HepG2 (cell line): ENCODE results near the gene DUSP8. TPM values are rescaled to one million over a fixed set of nuclear protein-coding genes. Genes with fewer than 3 reads are reported as not detected.

Experiments
- AGO2 ChIP-seq: fragments of 200-400 bp; formaldehyde crosslinking; optimal IDR thresholded peaks from 2 replicates; pipeline ENCODE3; 2017; ENCODE audit warnings: mild to moderate bottlenecking, low read depth, low read length, moderate library complexity
- ETV5 ChIP-seq: IDR thresholded peaks from 2 replicates; pipeline ENCODE4 v1.6.1; 2018; ENCODE audit warnings: missing biosample characterization, missing genetic modification reagents, inconsistent platforms, borderline replicate concordance
- MAX ChIP-seq: IDR thresholded peaks from 2 replicates; pipeline ENCODE4 v1.6.1; 2012; ENCODE audit warnings: inconsistent platforms
- MIER2 ChIP-seq: IDR thresholded peaks from 2 replicates; pipeline ENCODE4 v1.6.1; 2016; ENCODE audit warnings: missing biosample characterization, missing genetic modification reagents
- NPAS2 ChIP-seq: sonication (generic); formaldehyde crosslinking; IDR thresholded peaks from 2 replicates; pipeline ENCODE4 v1.8.0; 2022; ENCODE audit warnings: mild to moderate bottlenecking, missing genetic modification reagents, borderline replicate concordance
- POLR2A ChIP-seq, 2 experiments: IDR thresholded peaks; 2 replicates each; pipeline ENCODE4 v1.6.1; 2011; ENCODE audit warnings: low read depth in 2 of 2, low read length in 2 of 2, mild to moderate bottlenecking in 1 of 2, moderate library complexity in 1 of 2; ENCODE audit not compliant: insufficient read depth in 1 of 2
- TBX3 ChIP-seq: fragments of 450-650 bp; IDR thresholded peaks from 2 replicates; pipeline ENCODE4 v1.6.1; 2017; ENCODE audit warnings: antibody characterized with exemption, mild to moderate bottlenecking, inconsistent platforms, borderline replicate concordance
- ZBTB33 ChIP-seq: sonication (generic); formaldehyde crosslinking; IDR thresholded peaks from 2 replicates; pipeline ENCODE4 v1.4.0; 2020; ENCODE audit warnings: missing genetic modification reagents
- ZBTB42 ChIP-seq: sonication (generic); formaldehyde crosslinking; IDR thresholded peaks from 2 replicates; pipeline ENCODE4 v1.5.0; 2020; ENCODE audit warnings: mild to moderate bottlenecking, missing genetic modification reagents
- ZNF317 ChIP-seq: sonication (generic); formaldehyde crosslinking; IDR thresholded peaks from 2 replicates; pipeline ENCODE4 v1.5.0; 2020; ENCODE audit warnings: mild to moderate bottlenecking, missing genetic modification reagents
- ZNF337 ChIP-seq: sonication (generic); formaldehyde crosslinking; IDR thresholded peaks from 2 replicates; pipeline ENCODE4 v1.5.1; 2020; ENCODE audit warnings: missing genetic modification reagents, low read depth, mild to moderate bottlenecking, borderline replicate concordance
- ZNF609 ChIP-seq: sonication (generic); formaldehyde crosslinking; IDR thresholded peaks from 2 replicates; pipeline ENCODE4 v1.4.0; 2020; ENCODE audit warnings: mild to moderate bottlenecking, missing genetic modification reagents, borderline replicate concordance
- ZNF614 ChIP-seq: IDR thresholded peaks from 2 replicates; pipeline ENCODE4 v1.6.1; 2018; ENCODE audit warnings: missing biosample characterization, missing genetic modification reagents, inconsistent platforms, borderline replicate concordance
- ZNF816 ChIP-seq: sonication (generic); formaldehyde crosslinking; IDR thresholded peaks from 2 replicates; pipeline ENCODE4 v1.8.0; 2022; ENCODE audit warnings: missing genetic modification reagents, mild to moderate bottlenecking, borderline replicate concordance
- polyA plus RNA-seq, 8 experiments: library from polyadenylated mRNA; depleted of rRNA in 3 of 8; stranded (reverse) in 7 of 8; unstranded in 1 of 8; fragments of >200 nt; fragmentation: Illumina TruSeq in 4 of 8; extraction: Trizol in 4 of 8; gene quantifications; 2 replicates each; pipeline versions ENCODE4 v1.2.1 to v1.2.3, GENCODE V29; 2011 to 2016; ENCODE audit warnings: low read depth in 4 of 8, missing spikeins in 1 of 8, mixed read lengths in 1 of 8; ENCODE audit not compliant: insufficient read depth in 1 of 8
- total RNA-seq, 5 experiments: library from RNA; depleted of rRNA; stranded (reverse); fragments of >200 nt; fragmentation: Illumina TruSeq; extraction: Trizol; gene quantifications; 2 replicates each; pipeline ENCODE4 v1.2.3, GENCODE V29; 2016; ENCODE audit warnings: low read depth in 1 of 5
- TF ChIP-seq, protein P1 (sequence below): sonication (generic); formaldehyde crosslinking; IDR thresholded peaks from 2 replicates; pipeline ENCODE4 v1.4.0; 2020; ENCODE audit warnings: missing genetic modification reagents, borderline replicate concordance
- TF ChIP-seq, protein P2 (sequence below): sonication (generic); formaldehyde crosslinking; IDR thresholded peaks from 2 replicates; pipeline ENCODE4 v1.4.0; 2020; ENCODE audit warnings: mild to moderate bottlenecking, missing genetic modification reagents

DUSP8 gene
- total and polyA plus RNA-seq, 2 of the 13 experiments (the other 11 are each of a cell fraction or from before 2014, with no cell fraction given) = 1.8 to 8.0 TPM

GRCh38 chr11:1549338-1550330, 22.4 kb downstream of the DUSP8 start (continued):
- TF ChIP-seq ZNF337 (CRISPR knock-in tag) = no peak
- TF ChIP-seq ZNF317 (CRISPR knock-in tag) = no peak
- TF ChIP-seq, protein P1, sequence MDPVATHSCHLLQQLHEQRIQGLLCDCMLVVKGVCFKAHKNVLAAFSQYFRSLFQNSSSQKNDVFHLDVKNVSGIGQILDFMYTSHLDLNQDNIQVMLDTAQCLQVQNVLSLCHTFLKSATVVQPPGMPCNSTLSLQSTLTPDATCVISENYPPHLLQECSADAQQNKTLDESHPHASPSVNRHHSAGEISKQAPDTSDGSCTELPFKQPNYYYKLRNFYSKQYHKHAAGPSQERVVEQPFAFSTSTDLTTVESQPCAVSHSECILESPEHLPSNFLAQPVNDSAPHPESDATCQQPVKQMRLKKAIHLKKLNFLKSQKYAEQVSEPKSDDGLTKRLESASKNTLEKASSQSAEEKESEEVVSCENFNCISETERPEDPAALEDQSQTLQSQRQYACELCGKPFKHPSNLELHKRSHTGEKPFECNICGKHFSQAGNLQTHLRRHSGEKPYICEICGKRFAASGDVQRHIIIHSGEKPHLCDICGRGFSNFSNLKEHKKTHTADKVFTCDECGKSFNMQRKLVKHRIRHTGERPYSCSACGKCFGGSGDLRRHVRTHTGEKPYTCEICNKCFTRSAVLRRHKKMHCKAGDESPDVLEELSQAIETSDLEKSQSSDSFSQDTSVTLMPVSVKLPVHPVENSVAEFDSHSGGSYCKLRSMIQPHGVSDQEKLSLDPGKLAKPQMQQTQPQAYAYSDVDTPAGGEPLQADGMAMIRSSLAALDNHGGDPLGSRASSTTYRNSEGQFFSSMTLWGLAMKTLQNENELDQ = no peak
- TF ChIP-seq ZNF816 (CRISPR knock-in tag) = no peak
- no peak for TF ChIP-seq NPAS2 (CRISPR knock-in tag)
- TF ChIP-seq ZBTB42 (CRISPR knock-in tag) = no peak
- TF ChIP-seq ZNF614 (CRISPR knock-in tag) = 0 out of 2 replicates have a peak, but pooled peaks have one; percentile 21
- TF ChIP-seq ZBTB33 (CRISPR knock-in tag) = no peak
- no peak for TF ChIP-seq POLR2A (IDR thresholded peaks at IDR 0.05; ENCODE audit: insufficient read depth in 1 of 2, low read depth in 2 of 2, low read length in 2 of 2)
- no peak for TF ChIP-seq TBX3
- TF ChIP-seq, protein P2, sequence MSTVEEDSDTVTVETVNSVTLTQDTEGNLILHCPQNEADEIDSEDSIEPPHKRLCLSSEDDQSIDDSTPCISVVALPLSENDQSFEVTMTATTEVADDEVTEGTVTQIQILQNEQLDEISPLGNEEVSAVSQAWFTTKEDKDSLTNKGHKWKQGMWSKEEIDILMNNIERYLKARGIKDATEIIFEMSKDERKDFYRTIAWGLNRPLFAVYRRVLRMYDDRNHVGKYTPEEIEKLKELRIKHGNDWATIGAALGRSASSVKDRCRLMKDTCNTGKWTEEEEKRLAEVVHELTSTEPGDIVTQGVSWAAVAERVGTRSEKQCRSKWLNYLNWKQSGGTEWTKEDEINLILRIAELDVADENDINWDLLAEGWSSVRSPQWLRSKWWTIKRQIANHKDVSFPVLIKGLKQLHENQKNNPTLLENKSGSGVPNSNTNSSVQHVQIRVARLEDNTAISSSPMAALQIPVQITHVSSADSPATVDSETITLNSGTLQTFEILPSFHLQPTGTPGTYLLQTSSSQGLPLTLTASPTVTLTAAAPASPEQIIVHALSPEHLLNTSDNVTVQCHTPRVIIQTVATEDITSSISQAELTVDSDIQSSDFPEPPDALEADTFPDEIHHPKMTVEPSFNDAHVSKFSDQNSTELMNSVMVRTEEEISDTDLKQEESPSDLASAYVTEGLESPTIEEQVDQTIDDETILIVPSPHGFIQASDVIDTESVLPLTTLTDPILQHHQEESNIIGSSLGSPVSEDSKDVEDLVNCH = no peak
- TF ChIP-seq ETV5 (CRISPR knock-in tag) = peak; percentile 50
- no peak for TF ChIP-seq MIER2 (CRISPR knock-in tag)
- peak; percentile 33; the same call in 1 of the 2 replicates for TF ChIP-seq MAX
- TF ChIP-seq ZNF609 = no peak
- TF ChIP-seq AGO2 = no peak
